Calu3 (cell line): ENCODE data around the gene KRT5. TPM values are rescaled to one million over a fixed set of nuclear protein-coding genes. Genes with fewer than 3 reads are reported as not detected.

ENCODE experiments used
- BruUV-seq: library from RNA; stranded (reverse); fragments of 400-500 nt; replicated peaks from 2 replicates; lab custom pipeline; 2021; lab: Mats Ljungman, UMichigan
- CTCF ChIA-PET: fragments of 300-600 bp; sonication (Branson Sonifier 250); formaldehyde crosslinking; loops from one replicate; lab custom pipeline; 2022; ENCODE audit warnings: antibody characterized with exemption; lab: Charles Lee
- DNase-seq: peaks from one replicate; pipeline ENCODE4 v3.0.0; 2022
- H3K27ac Mint-ChIP-seq: one replicate; pipeline ENCODE4 v1.8.0; 2022; ENCODE audit warnings: mixed read lengths; ENCODE audit not compliant: unreplicated experiment
- H3K27me3 Mint-ChIP-seq: one replicate; pipeline ENCODE4 v1.8.0; 2022; ENCODE audit warnings: mixed read lengths; ENCODE audit not compliant: unreplicated experiment
- H3K36me3 Mint-ChIP-seq: one replicate; pipeline ENCODE4 v1.8.0; 2022; ENCODE audit warnings: mild to moderate bottlenecking, moderate library complexity, mixed read lengths; ENCODE audit not compliant: insufficient read depth, unreplicated experiment
- H3K4me1 Mint-ChIP-seq: one replicate; pipeline ENCODE4 v1.8.0; 2022; ENCODE audit warnings: mild to moderate bottlenecking, low read depth, mixed read lengths; ENCODE audit not compliant: unreplicated experiment
- H3K4me3 Mint-ChIP-seq: one replicate; pipeline ENCODE4 v1.8.0; 2022; ENCODE audit warnings: mild to moderate bottlenecking, low read depth, moderate library complexity, mixed read lengths; ENCODE audit not compliant: unreplicated experiment
- H3K9me3 Mint-ChIP-seq: one replicate; pipeline ENCODE4 v1.8.0; 2022; ENCODE audit warnings: low read depth, mixed read lengths; ENCODE audit not compliant: unreplicated experiment
- intact Hi-C: fragments of 100-400 bp; cut with micrococcal nuclease; formaldehyde crosslinking; loops from one replicate; pipeline ENCODE4 v1.10.0; 2022; ENCODE audit not compliant: unreplicated experiment
- total RNA-seq: library from RNA; stranded (reverse); gene quantifications from 2 replicates; pipeline ENCODE4 v1.2.3, GENCODE V29; 2022
- TF ChIP-seq, protein P1 (sequence below): fragments of 200-600 bp; IDR thresholded peaks from one replicate; pipeline ENCODE4 v1.8.0; 2022; ENCODE audit warnings: antibody characterized with exemption; ENCODE audit not compliant: unreplicated experiment

The KRT5 gene
- total RNA-seq, 1 experiment from 2014 or later = 1.3 TPM

DNA sequence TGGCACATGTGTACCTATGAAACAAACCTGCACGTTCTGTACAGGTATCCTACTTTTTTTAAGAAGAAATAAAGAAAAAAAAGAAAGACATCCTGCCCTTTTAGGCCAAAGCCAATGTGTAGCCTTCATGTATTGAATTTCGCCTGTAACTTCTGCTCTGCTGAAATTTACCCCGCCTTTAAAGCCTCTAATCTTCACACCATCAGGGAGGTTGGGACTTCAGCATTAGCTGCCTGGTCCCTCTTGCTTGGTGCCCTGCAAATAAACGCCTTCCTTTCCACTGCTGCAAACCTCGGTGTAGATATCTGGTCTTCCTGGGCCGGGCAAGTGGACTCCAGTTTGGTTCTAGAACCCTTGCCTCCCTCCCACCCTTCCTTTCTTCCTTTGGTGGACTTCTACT lies 35.4 kb upstream of the KRT5 start:
- BruUV-seq = no TSS peak
- CTCF ChIA-PET = no interaction called here
- TF ChIP-seq, protein P1, sequence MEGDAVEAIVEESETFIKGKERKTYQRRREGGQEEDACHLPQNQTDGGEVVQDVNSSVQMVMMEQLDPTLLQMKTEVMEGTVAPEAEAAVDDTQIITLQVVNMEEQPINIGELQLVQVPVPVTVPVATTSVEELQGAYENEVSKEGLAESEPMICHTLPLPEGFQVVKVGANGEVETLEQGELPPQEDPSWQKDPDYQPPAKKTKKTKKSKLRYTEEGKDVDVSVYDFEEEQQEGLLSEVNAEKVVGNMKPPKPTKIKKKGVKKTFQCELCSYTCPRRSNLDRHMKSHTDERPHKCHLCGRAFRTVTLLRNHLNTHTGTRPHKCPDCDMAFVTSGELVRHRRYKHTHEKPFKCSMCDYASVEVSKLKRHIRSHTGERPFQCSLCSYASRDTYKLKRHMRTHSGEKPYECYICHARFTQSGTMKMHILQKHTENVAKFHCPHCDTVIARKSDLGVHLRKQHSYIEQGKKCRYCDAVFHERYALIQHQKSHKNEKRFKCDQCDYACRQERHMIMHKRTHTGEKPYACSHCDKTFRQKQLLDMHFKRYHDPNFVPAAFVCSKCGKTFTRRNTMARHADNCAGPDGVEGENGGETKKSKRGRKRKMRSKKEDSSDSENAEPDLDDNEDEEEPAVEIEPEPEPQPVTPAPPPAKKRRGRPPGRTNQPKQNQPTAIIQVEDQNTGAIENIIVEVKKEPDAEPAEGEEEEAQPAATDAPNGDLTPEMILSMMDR = no peak
- intact Hi-C loops = no loop called here
- no peak overlapping the region for H3K27ac Mint-ChIP-seq
- no peaks in the 10 kb centered on the region for H3K36me3 Mint-ChIP-seq
- peaks cover 95% of the 10 kb centered on the region for H3K27me3 Mint-ChIP-seq
- H3K4me1 Mint-ChIP-seq = no peaks in the 10 kb centered on the region
- H3K9me3 Mint-ChIP-seq = no peaks in the 10 kb centered on the region
- H3K4me3 Mint-ChIP-seq = no peak overlapping the region
- DNase-seq = no peak

DNA sequence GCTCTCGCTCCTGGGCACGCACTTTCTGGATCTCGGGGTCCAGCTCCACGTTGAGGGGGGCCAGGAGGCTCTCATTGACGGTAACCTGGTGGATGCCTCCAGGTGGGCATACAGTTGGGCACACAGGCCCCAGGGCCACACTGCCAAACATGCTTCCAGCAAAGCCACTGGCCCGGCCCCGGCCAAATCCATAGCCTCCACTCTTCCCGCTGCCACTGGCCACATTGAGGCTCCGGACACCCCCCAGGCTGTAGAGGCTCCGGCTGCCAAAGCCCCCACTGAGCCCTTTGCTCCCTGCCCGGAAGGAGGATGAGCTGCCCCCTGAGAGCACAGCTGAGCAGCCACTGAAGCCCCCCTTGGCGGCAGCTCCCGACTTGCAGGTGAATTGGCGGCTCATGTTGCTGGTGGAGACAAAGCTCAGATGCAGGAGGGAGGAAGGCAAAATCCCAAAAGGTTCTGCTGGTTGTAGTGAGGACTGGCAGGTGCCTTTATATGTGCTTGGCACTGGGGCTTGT lies 32.5 kb upstream of the KRT5 start, which contains the start of gene KRT71:
Gene KRT71, minus strand, starts transcription at position 465 of the 515 bp plus-strand sequence. Its CDS starts 68 bp downstream, at position 397.
- BruUV-seq = no TSS peak
- H3K36me3 Mint-ChIP-seq = no peaks in the 10 kb centered on the region
- no peaks in the 10 kb centered on the region for H3K4me1 Mint-ChIP-seq
- TF ChIP-seq, protein P1 = no peak
- peaks cover 95% of the 10 kb centered on the region for H3K27me3 Mint-ChIP-seq
- H3K27ac Mint-ChIP-seq = no peak within 1 kb of the TSS
- DNase-seq = no peak
- H3K9me3 Mint-ChIP-seq = no peaks in the 10 kb centered on the region
- CTCF ChIA-PET = no interaction called here
- H3K4me3 Mint-ChIP-seq = no peak within 1 kb of the TSS
- intact Hi-C loops = no loop called here

DNA sequence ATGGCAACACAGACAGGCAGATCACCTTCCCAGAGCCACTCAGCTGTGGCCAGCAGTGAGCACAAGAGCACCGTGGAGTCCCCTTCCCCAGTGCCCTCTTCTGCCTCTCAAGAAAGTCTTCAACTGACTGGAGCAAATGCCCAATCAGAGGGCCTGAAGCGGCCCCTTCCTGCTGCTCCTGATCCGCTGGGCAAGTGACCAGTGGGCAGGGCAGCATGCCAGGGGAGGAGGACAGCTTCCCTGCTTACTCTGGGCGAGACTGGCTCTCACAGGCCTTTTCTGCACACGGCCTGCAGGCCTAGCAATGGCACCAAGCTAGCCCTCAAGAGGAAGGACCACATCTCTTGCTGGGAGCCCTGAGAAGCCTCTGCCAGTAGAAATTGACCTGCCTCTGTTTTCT lies 31.9 kb upstream of the KRT5 start:
- CTCF ChIA-PET = interaction anchor here (0.6 kb wide), 1 partner anchor 115 kb away, joined by 9 read pairs; no protein-coding TSS in a partner anchor
- no TSS peak for BruUV-seq
- Mint-ChIP-seq H3K9me3 (no peaks in the 10 kb centered on the region), H3K4me1 (no peaks in the 10 kb centered on the region), H3K4me3 (no peak overlapping the region), H3K27ac (no peak overlapping the region), H3K36me3 (no peaks in the 10 kb centered on the region), H3K27me3 (peaks cover 95% of the 10 kb centered on the region)
- intact Hi-C loops = no loop called here
- TF ChIP-seq, protein P1 = no peak
- no peak for DNase-seq

DNA sequence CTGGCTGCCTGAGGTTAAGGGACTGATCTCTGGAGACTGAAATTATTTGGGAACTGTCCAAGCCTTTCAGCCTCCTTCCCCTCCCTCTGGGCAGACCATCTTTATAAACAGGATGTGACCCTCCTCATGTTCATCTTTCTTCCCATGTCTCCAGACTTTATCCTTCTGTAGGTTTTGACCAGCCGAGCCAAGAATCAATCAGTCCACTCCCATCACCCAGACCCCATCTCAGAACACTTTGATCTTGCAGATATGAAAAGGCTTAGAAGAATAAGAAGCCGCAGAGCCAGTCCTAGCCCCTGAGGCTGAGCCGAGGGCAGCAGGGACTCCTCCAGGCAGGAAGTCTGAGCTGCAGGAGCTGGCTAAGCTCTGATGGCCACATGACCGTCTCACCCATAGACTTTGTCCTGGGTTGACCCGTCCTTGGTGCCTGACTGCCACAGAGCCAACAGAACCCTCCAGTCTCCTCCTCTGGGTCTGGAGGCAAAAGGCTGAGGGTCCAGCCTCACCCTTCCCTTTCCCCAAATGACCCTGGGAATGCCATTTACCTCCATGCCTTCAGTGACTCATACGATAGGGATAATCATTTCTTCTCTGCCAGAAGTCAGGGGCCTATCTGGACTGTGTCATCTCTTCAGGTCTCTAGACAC lies 31.1 kb upstream of the KRT5 start:
- Mint-ChIP-seq H3K4me3 (no peak overlapping the region), H3K4me1 (no peaks in the 10 kb centered on the region), H3K27me3 (peaks cover 95% of the 10 kb centered on the region), H3K36me3 (no peaks in the 10 kb centered on the region), H3K27ac (no peak overlapping the region), H3K9me3 (no peaks in the 10 kb centered on the region)
- no TSS peak for BruUV-seq
- TF ChIP-seq, protein P1 = no peak
- no peak for DNase-seq
- CTCF ChIA-PET = interaction anchor here (0.6 kb wide), 1 partner anchor 115 kb away, joined by 9 read pairs; no protein-coding TSS in a partner anchor
- intact Hi-C loops = no loop called here
